ENCODE results near the gene CXCL8.

The CXCL8 gene

GRCh38 chr4:73710094-73710493 lies 30.3 kb upstream of the CXCL8 start:
- TF ChIP-seq, protein P1, sequence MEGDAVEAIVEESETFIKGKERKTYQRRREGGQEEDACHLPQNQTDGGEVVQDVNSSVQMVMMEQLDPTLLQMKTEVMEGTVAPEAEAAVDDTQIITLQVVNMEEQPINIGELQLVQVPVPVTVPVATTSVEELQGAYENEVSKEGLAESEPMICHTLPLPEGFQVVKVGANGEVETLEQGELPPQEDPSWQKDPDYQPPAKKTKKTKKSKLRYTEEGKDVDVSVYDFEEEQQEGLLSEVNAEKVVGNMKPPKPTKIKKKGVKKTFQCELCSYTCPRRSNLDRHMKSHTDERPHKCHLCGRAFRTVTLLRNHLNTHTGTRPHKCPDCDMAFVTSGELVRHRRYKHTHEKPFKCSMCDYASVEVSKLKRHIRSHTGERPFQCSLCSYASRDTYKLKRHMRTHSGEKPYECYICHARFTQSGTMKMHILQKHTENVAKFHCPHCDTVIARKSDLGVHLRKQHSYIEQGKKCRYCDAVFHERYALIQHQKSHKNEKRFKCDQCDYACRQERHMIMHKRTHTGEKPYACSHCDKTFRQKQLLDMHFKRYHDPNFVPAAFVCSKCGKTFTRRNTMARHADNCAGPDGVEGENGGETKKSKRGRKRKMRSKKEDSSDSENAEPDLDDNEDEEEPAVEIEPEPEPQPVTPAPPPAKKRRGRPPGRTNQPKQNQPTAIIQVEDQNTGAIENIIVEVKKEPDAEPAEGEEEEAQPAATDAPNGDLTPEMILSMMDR (IDR thresholded peaks at IDR 0.05; ENCODE audit: low read depth, low read length), result no peak

DNA sequence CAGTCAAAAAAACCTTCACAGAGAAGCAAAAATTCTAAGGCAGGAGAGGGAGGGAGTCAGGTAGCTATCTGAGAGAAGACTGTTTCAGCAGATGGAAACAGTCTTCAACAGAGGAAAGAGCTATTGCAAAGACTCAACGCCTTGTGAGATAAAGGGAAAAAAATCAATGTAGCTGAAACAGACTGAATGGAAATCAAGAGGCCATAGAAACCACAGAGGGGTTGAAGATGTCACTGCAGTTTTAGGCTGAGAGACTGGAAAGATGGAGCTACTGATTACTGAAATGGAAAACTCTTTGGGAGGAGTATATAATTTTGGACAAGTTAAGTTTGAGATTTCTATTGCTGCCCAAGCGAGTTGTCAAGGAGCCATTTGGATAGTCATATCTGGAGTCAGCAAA lies 28.4 kb upstream of the CXCL8 start:
- H3K9me3 ChIP-seq (ENCODE audit: severe bottlenecking), result no peaks in the 10 kb centered on the region
- TF ChIP-seq, protein P1 (IDR thresholded peaks at IDR 0.05; ENCODE audit: low read depth, low read length), result no peak
- no peak overlapping the region for H3K27ac ChIP-seq
- no peak for DNase-seq
- H3K27me3 ChIP-seq (ENCODE audit: insufficient read depth, low read depth, severe bottlenecking), result no peaks in the 10 kb centered on the region
- no peaks in the 10 kb centered on the region for H3K36me3 ChIP-seq
- no peak overlapping the region for H3K4me3 ChIP-seq (ENCODE audit: low read depth, low read length)

More at GRCh38 chr4:73710094-73710493, 30.3 kb upstream of the CXCL8 start:
- no peak for DNase-seq
- H3K36me3 ChIP-seq, result no peaks in the 10 kb centered on the region
- H3K4me3 ChIP-seq (ENCODE audit: low read depth, low read length), result no peak overlapping the region
- H3K9me3 ChIP-seq (ENCODE audit: severe bottlenecking), result no peaks in the 10 kb centered on the region
- no peak overlapping the region for H3K27ac ChIP-seq
- no peaks in the 10 kb centered on the region for H3K27me3 ChIP-seq (ENCODE audit: insufficient read depth, low read depth, severe bottlenecking)

GRCh38 chr4:73713650-73714049 lies 26.7 kb upstream of the CXCL8 start:
- Histone ChIP-seq H3K4me3 (ENCODE audit: low read depth, low read length) (no peak overlapping the region), H3K27ac (no peak overlapping the region), H3K9me3 (ENCODE audit: severe bottlenecking) (no peaks in the 10 kb centered on the region), H3K36me3 (no peaks in the 10 kb centered on the region), H3K27me3 (ENCODE audit: insufficient read depth, low read depth, severe bottlenecking) (no peaks in the 10 kb centered on the region)
- DNase-seq, result no peak
- TF ChIP-seq, protein P1 (IDR thresholded peaks at IDR 0.05; ENCODE audit: low read depth, low read length), result no peak

DNA sequence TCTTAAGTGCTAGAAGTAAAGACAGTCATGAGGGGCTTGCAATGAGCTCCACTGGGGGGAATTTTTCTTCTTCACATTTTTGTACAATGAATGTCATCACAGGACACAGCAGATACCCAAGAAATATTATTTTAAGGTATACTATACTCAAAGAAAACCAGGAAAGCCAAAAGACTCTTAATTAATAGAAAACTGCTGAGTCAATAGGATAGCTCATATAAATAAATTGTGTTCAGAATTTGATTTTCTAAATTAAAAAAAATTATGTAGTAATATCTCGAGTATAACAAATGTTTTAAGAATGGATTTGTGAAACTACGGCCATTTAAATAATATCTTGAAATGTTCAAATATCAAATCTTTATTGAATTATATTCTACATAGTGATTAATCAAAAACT lies 25.7 kb upstream of the CXCL8 start:
- H3K27ac ChIP-seq, result no peak overlapping the region
- no peak for DNase-seq

DNA sequence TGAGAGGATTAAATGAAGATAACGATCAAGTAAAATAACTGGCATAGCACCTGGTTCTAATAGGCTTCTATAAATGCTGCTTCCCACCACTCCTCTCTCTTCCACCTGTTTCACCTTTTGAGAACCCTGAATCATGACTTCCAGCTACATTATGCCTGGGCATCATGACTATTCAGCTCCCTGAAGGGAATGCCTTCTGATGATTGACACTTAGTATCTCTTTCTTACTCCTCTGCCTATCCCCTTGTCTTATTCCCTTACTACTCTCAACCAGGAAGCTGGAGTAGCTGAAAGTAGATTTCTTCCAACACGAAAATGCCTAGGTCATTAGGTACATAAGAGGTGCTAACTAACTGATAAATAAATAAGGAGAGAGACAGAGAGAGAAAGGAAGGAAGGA lies 24.7 kb upstream of the CXCL8 start:
- no peak for DNase-seq
- Histone ChIP-seq H3K27me3 (ENCODE audit: insufficient read depth, low read depth, severe bottlenecking) (no peaks in the 10 kb centered on the region), H3K9me3 (ENCODE audit: severe bottlenecking) (no peaks in the 10 kb centered on the region), H3K4me3 (ENCODE audit: low read depth, low read length) (no peak overlapping the region), H3K36me3 (no peaks in the 10 kb centered on the region), H3K27ac (no peak overlapping the region)
- TF ChIP-seq, protein P1 (IDR thresholded peaks at IDR 0.05; ENCODE audit: low read depth, low read length), result no peak

More for the DNA sequence above, 25.7 kb upstream of the CXCL8 start:
- no peaks in the 10 kb centered on the region for H3K27me3 ChIP-seq (ENCODE audit: insufficient read depth, low read depth, severe bottlenecking)
- no peaks in the 10 kb centered on the region for H3K9me3 ChIP-seq (ENCODE audit: severe bottlenecking)
- no peak overlapping the region for H3K4me3 ChIP-seq (ENCODE audit: low read depth, low read length)
- no peaks in the 10 kb centered on the region for H3K36me3 ChIP-seq
- TF ChIP-seq, protein P1 (IDR thresholded peaks at IDR 0.05; ENCODE audit: low read depth, low read length), result no peak

Data from WERI-Rb-1 (cell line).